Aorta (tissue), 5 donors: ENCODE data around the gene EPC1. TPM values are rescaled to one million over a fixed set of nuclear protein-coding genes. Genes with fewer than 3 reads are reported as not detected.

Experiments used
- ATAC-seq: fragments of 200-7000 bp; cut with Tn5 transposase; one replicate; pipeline ENCODE4 v1.9.1; 2022; ENCODE audit warnings: moderate library complexity; ENCODE audit not compliant: low FRiP score
- DNase-seq, 2 donors: peaks; one replicate each; pipeline ENCODE4 v3.0.0-alpha.2; 2020
- H3K27ac ChIP-seq, 2 donors: one replicate each; pipeline ENCODE4 v1.5.1; 2013; ENCODE audit warnings: low read length in 2 of 2, mild to moderate bottlenecking in 2 of 2, moderate library complexity in 2 of 2, control low read depth in 1 of 2, inconsistent platforms in 1 of 2, low read depth in 1 of 2
- H3K27me3 ChIP-seq, 2 donors: one replicate each; pipeline ENCODE4 v1.6.1; 2013; ENCODE audit warnings: control low read depth in 1 of 2, low read length in 1 of 2, mild to moderate bottlenecking in 1 of 2, moderate library complexity in 1 of 2; ENCODE audit not compliant: insufficient read depth in 2 of 2, control insufficient read depth in 1 of 2
- H3K36me3 ChIP-seq, 2 donors: one replicate each; pipeline ENCODE4 v1.6.1; 2013; ENCODE audit warnings: control low read depth in 1 of 2, low read length in 1 of 2, mild to moderate bottlenecking in 1 of 2; ENCODE audit not compliant: insufficient read depth in 2 of 2, control insufficient read depth in 1 of 2
- H3K4me1 ChIP-seq, 2 donors: one replicate each; pipeline ENCODE4 v1.6.1; 2013; ENCODE audit warnings: low read length in 2 of 2, control low read depth in 1 of 2, mild to moderate bottlenecking in 1 of 2, moderate library complexity in 1 of 2; ENCODE audit not compliant: insufficient read depth in 2 of 2, control insufficient read depth in 1 of 2
- H3K4me3 ChIP-seq, 2 donors: one replicate each; pipeline ENCODE4 v1.5.1; 2013; ENCODE audit warnings: low read length in 2 of 2, control low read depth in 1 of 2, mild to moderate bottlenecking in 1 of 2
- H3K9me3 ChIP-seq: one replicate; pipeline ENCODE4 v1.6.1; 2013; ENCODE audit warnings: mild to moderate bottlenecking, low read length; ENCODE audit not compliant: control insufficient read depth
- WGBS, 2 donors: extraction: QIAGEN DNeasy Blood & Tissue Kit; methylation state at CpG; one replicate each; pipeline ENCODE4 v1.1.7; 2013; 5-methylcytosine and 5-hydroxymethylcytosine counted together
- intact Hi-C, 2 donors: fragments of 100-400 bp; cut with DNase I; formaldehyde crosslinking; loops; one replicate each; pipeline versions ENCODE4 v1.14.2 to v1.15.0; 2022
- polyA plus RNA-seq, 2 donors: library from polyadenylated mRNA; stranded (reverse); fragments of 200-250 nt; gene quantifications; one replicate each; pipeline ENCODE4 v1.2.3, GENCODE V29; 2013
- total RNA-seq, 2 donors: library from RNA; stranded (reverse); fragmentation: NEBNext Ultra II Directional; extraction: Animal tissue kit (Norgen Biotek cat#: 25700); gene quantifications; one replicate each; pipeline ENCODE4 v1.2.1, GENCODE V29; 2021
- donor health status: healthy with polysubstance abuse.
- donor health status: Bipolar disorder and iron deficiency.
- donor health status: DM: no; HTN: no; CAD: no.
- donor health status: DM: no; HTN: no; CAD: no.
- donor health status: DM: yes; HTN: yes; CAD: no.

Gene EPC1
- total and polyA plus RNA-seq, 4 donors = 15.9 to 53.9 (median 32.1) TPM

- no peaks in the 10 kb centered on the region for H3K27me3 ChIP-seq
- no peak overlapping the region for H3K27ac ChIP-seq
- DNase-seq = no peak
- ATAC-seq = no peak
- WGBS, 2 donors = 92 to 94% methylated on average over 3 of the region's 3 CpGs
- H3K4me3 ChIP-seq = no peak overlapping the region
- H3K4me1 ChIP-seq = no peaks in the 10 kb centered on the region
- H3K9me3 ChIP-seq = no peaks in the 10 kb centered on the region
- no peaks in the 10 kb centered on the region for H3K36me3 ChIP-seq
- intact Hi-C loops = no loop called here
Measured at GRCh38 chr10:32246685-32247084, 100.3 kb downstream of the EPC1 start.

GRCh38 chr10:32245760-32246159 is 101.2 kb downstream of the EPC1 start:
- ATAC-seq (no peak), DNase-seq (no peak)
- Histone ChIP-seq H3K27ac (no peak overlapping the region), H3K27me3 (no peaks in the 10 kb centered on the region), H3K36me3 (no peaks in the 10 kb centered on the region), H3K4me3 (no peak overlapping the region), H3K4me1 (no peaks in the 10 kb centered on the region), H3K9me3 (no peaks in the 10 kb centered on the region)
- intact Hi-C loops = no loop called here
- WGBS, 2 donors = 84 to 90% methylated on average over 8 of the region's 8 CpGs

- intact Hi-C loops = no loop called here
Measured at GRCh38 chr10:32244421-32245207, 102.3 kb downstream of the EPC1 start.

DNA sequence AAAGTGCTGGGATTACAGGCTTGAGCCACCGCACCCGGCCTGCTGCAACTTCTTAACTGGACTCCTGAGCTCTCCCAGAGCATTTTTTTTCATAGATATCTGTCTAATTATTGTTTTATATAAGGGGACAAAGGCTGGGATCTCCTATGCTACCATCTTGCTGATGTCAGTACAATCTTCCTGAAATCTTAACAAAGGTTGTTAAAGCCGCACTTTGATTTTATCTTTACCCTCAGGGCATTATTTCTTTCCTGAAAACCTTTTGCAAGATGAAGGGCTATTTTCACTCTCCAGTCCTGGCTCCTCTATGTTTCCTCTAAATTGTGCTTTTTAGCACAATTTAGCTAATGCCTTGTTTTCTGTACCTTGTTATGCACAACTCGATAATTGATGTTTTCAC is 102.9 kb downstream of the EPC1 start:
- no peak overlapping the region for H3K4me3 ChIP-seq
- no peaks in the 10 kb centered on the region for H3K36me3 ChIP-seq
- no peaks in the 10 kb centered on the region for H3K9me3 ChIP-seq
- no peak overlapping the region for H3K27ac ChIP-seq
- DNase-seq = no peak
- no peak for ATAC-seq
- H3K27me3 ChIP-seq = no peaks in the 10 kb centered on the region
- intact Hi-C loops = no loop called here
- 94% methylated on average over 4 of the region's 4 CpGs for WGBS, 2 donors
- H3K4me1 ChIP-seq = no peaks in the 10 kb centered on the region

More at GRCh38 chr10:32244421-32245207, 102.3 kb downstream of the EPC1 start:
- 85 to 91% methylated on average over 3 of the region's 3 CpGs for WGBS, 2 donors
- H3K9me3 ChIP-seq = no peaks in the 10 kb centered on the region
- H3K4me1 ChIP-seq = no peaks in the 10 kb centered on the region
- ATAC-seq (no peak), DNase-seq (no peak)
- no peak overlapping the region for H3K27ac ChIP-seq
- H3K27me3 ChIP-seq = no peaks in the 10 kb centered on the region
- no peak overlapping the region for H3K4me3 ChIP-seq
- no peaks in the 10 kb centered on the region for H3K36me3 ChIP-seq

DNA sequence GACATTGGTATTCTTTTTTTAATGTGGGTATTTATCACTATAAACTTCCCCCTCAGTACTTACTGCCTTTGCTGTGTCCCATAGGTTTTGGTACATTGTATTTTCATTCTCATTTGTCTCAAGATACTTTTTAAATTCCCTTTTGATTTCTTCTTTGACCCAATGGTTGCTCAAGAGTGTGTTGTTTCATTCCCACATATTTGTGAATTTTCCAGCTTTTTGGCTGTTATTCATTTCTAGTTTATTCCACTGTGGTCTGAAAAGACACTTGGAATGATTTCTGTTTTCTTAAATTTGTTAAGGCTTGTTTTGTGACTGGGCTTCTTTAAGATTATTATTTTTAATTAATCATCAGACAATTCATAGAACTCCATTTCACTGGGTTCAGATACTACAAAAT is 105.0 kb downstream of the EPC1 start:
- H3K9me3 ChIP-seq = no peaks in the 10 kb centered on the region
- H3K4me3 ChIP-seq = no peak overlapping the region
- no peaks in the 10 kb centered on the region for H3K36me3 ChIP-seq
- intact Hi-C loops = no loop called here
- ATAC-seq = no peak
- H3K27ac ChIP-seq = no peak overlapping the region
- no peaks in the 10 kb centered on the region for H3K4me1 ChIP-seq
- H3K27me3 ChIP-seq = no peaks in the 10 kb centered on the region
- DNase-seq = no peak

DNA sequence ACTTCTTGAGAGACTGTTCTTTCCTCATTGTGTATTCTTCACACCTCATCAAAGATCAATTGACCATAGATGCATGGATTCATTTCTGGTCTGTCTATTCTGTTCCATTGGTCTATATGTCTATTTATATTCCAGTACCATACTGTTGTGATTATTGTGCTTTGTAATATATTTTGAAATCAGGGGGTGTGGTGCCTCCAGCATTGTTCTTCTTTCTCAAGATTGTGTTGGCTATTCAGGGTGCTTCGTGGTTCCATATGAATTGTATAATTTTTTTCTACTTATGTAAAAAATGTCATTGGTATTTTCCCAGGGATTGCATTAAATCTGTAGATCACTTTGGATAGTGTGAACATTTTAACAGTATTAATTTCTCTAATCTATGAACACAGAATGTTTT is 106.5 kb downstream of the EPC1 start:
- no peaks in the 10 kb centered on the region for H3K9me3 ChIP-seq
- no peak for DNase-seq
- no peak overlapping the region for H3K27ac ChIP-seq
- H3K27me3 ChIP-seq = no peaks in the 10 kb centered on the region
- no peak for ATAC-seq
- WGBS, 2 donors = 79 to 85% methylated on average over 1 of the region's 1 CpG
- no peak overlapping the region for H3K4me3 ChIP-seq
- no peaks in the 10 kb centered on the region for H3K36me3 ChIP-seq
- H3K4me1 ChIP-seq = no peaks in the 10 kb centered on the region
- intact Hi-C loops = no loop called here

DNA sequence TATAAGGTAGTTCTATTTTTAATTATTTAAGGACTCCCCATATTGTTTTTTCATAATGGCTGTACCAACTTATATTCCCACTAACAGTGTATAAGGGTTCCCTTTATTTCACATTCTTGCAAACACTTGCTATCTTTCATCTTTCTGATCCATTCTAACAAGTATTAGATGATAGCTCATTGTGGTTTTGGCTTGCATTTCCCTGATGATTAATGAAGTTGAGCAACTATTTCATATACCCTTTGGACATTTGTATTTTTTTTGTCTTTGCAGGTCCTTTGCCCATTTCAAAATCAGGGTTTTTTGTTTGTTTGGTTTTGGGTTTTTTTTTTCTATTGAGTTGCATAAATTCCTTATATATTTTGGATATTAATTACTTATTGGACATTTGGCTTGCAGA is 107.2 kb downstream of the EPC1 start:
- no peak overlapping the region for H3K27ac ChIP-seq
- no peak overlapping the region for H3K4me3 ChIP-seq
- DNase-seq = no peak
- intact Hi-C loops = no loop called here
- no peaks in the 10 kb centered on the region for H3K36me3 ChIP-seq
- H3K27me3 ChIP-seq = no peaks in the 10 kb centered on the region
- no peak for ATAC-seq
- no peaks in the 10 kb centered on the region for H3K4me1 ChIP-seq
- H3K9me3 ChIP-seq = no peaks in the 10 kb centered on the region

DNA sequence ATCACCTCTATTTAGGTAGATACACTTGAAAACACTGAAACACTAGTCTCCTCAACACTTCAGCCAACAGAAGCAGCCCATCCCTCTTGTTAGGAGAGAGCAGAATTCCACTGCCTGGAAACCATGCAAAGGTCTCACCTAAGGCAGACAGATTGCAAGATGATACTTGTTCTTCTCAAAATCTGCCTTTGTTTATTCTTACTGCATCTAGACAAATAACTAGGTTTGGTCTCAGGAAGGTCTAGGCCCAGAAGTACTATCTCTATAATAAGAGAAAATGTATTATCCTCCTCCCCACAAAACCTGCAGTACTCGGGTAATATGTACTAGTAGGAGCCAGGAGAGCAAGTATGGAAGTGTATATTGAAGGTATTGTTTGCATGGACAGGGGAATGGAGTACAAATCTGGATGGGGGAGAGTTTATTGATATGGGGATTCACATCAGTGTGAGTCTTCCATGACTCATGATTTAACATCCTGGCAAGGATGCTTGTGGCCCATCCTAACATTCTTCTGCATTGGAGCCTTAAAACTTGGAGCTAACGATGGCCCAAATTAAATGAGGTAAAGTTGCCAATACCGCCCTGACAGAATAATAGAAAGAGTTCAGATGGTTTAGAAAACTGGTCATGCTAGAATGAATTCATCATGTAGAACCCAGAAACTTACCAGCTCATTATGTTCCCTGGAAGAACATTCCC is 109.2 kb downstream of the EPC1 start:
- Histone ChIP-seq H3K4me1 (no peaks in the 10 kb centered on the region), H3K4me3 (no peak overlapping the region), H3K27me3 (no peaks in the 10 kb centered on the region), H3K27ac (no peak overlapping the region), H3K36me3 (no peaks in the 10 kb centered on the region), H3K9me3 (no peaks in the 10 kb centered on the region)
- WGBS, 2 donors = 96 to 97% methylated on average over 3 of the region's 3 CpGs
- intact Hi-C loops = no loop called here
- no peak for DNase-seq
- ATAC-seq = no peak

DNA sequence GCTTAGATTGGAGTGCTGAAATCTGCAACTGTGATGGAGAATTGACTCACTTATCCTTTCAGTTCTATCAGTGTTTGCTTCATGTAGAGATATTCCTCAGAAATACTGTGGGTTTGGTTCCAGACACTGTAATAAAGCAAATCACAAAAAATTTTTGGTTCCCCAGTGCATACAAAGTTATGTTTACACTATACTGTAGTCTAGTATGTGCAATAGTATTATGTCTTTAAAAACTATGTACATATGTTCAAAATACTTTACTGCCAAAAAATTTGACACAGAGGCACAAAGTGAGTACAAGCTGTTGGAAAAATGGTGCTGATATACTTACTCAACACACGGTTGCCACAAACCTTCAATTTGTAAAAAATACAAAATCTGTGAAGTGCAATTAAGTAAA is 112.5 kb downstream of the EPC1 start:
- Histone ChIP-seq H3K27ac (no peak overlapping the region), H3K9me3 (no peaks in the 10 kb centered on the region), H3K27me3 (no peaks in the 10 kb centered on the region), H3K4me3 (no peak overlapping the region), H3K4me1 (no peaks in the 10 kb centered on the region), H3K36me3 (no peaks in the 10 kb centered on the region)
- DNase-seq (no peak), ATAC-seq (no peak)
- intact Hi-C loops = no loop called here
- WGBS, 2 donors = 46 to 57% methylated on average over 1 of the region's 1 CpG
